Measurements from ENCODE around the gene PACRG.

DNA sequence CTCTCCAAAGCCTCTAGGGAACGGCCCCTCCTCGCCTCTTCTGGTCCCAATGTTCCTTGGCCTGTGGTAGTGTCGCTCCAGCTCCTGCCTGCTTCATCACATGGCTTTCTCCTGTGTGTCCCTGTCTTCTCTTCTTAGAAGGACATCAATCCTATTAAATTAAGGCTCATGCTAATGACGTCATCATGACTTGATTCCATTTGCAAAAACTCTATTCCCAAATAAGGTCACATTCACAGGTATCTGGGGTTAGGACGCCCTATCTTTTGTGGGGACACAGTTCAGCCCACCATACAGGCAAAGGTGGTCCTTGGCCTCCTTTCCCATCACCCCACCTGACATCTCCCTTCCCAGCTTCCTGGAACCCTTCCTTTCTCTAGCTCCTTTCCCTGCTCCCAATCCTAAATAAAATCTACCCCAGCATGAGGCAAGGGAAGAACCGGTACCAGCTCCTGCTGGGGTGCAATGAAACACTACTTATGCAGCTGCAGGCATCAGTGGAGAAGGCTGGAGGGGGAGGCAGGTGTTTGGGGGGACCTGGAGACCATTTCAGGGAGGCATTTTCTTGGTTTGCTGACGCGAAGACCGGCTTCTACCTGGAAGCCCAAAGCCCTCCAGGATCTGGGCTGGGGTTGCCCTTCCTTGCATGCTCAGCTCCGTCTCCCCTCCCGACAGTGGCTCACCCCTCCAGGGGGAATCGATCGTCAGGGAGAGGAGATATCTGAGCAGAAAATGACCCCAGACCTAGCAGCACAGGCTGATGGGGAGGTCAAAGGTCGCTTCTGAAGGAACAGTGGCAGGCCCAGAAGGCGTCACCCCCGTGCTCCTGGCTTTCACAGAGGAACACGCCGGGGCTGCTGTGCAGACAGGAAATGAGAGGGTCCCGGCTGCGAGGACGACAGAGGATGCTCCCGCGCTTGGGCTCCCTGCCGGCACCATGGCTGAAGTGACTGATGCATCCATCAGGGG lies 615.1 kb downstream of the PACRG start:
- TF ChIP-seq POLR2A (IDR thresholded peaks at IDR 0.05) = no peak
- TF ChIP-seq, protein P1, sequence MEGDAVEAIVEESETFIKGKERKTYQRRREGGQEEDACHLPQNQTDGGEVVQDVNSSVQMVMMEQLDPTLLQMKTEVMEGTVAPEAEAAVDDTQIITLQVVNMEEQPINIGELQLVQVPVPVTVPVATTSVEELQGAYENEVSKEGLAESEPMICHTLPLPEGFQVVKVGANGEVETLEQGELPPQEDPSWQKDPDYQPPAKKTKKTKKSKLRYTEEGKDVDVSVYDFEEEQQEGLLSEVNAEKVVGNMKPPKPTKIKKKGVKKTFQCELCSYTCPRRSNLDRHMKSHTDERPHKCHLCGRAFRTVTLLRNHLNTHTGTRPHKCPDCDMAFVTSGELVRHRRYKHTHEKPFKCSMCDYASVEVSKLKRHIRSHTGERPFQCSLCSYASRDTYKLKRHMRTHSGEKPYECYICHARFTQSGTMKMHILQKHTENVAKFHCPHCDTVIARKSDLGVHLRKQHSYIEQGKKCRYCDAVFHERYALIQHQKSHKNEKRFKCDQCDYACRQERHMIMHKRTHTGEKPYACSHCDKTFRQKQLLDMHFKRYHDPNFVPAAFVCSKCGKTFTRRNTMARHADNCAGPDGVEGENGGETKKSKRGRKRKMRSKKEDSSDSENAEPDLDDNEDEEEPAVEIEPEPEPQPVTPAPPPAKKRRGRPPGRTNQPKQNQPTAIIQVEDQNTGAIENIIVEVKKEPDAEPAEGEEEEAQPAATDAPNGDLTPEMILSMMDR (IDR thresholded peaks at IDR 0.05) = no peak
